Tibial nerve (tissue), 3 donors: Measurements from ENCODE around the gene FLYWCH2.

Source experiments
- POLR2A ChIP-seq, 2 donors: fragments of 450-650 bp; IDR thresholded peaks; one replicate each; pipeline ENCODE4 v1.6.1; 2017; ENCODE audit warnings: antibody characterized with exemption in 2 of 2, mild to moderate bottlenecking in 2 of 2, moderate library complexity in 2 of 2
- TF ChIP-seq, protein P1 (sequence below), 5 experiments: fragments of 200-600 bp in 3 of 5; fragments of 450-650 bp in 2 of 5; sonication (generic) in 3 of 5; IDR thresholded peaks; one replicate each; pipeline ENCODE4 v1.5.1; 2016 to 2019; ENCODE audit warnings: antibody characterized with exemption in 5 of 5, mild to moderate bottlenecking in 3 of 5, moderate library complexity in 2 of 5

GRCh38 chr16:2846511-2847310 is 36.3 kb upstream of the FLYWCH2 start:
- TF ChIP-seq POLR2A (IDR thresholded peaks at IDR 0.05), result no peak
- TF ChIP-seq, protein P1, sequence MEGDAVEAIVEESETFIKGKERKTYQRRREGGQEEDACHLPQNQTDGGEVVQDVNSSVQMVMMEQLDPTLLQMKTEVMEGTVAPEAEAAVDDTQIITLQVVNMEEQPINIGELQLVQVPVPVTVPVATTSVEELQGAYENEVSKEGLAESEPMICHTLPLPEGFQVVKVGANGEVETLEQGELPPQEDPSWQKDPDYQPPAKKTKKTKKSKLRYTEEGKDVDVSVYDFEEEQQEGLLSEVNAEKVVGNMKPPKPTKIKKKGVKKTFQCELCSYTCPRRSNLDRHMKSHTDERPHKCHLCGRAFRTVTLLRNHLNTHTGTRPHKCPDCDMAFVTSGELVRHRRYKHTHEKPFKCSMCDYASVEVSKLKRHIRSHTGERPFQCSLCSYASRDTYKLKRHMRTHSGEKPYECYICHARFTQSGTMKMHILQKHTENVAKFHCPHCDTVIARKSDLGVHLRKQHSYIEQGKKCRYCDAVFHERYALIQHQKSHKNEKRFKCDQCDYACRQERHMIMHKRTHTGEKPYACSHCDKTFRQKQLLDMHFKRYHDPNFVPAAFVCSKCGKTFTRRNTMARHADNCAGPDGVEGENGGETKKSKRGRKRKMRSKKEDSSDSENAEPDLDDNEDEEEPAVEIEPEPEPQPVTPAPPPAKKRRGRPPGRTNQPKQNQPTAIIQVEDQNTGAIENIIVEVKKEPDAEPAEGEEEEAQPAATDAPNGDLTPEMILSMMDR (IDR thresholded peaks at IDR 0.05), result no peak
